OCI-LY1 (cell line): ENCODE data around the gene UBE2V1.
"Not testable (repeated sequence)": the region's sequence is repeated elsewhere in the genome, so short reads cannot be mapped to it uniquely, and the experiment has no call there.

ENCODE experiments used
- H2AFZ ChIP-seq: fragments of 200-600 bp; sonication (generic), shearing (Covaris generic); 2 replicates; pipeline ENCODE4 v1.6.0; 2014; ENCODE audit warnings: antibody characterized with exemption, mild to moderate bottlenecking, low read length
- H3F3A ChIP-seq: fragments of 200-600 bp; sonication (generic), shearing (Covaris generic); 2 replicates; pipeline ENCODE4 v1.6.0; 2014; ENCODE audit warnings: mild to moderate bottlenecking, antibody characterized with exemption, low read length, moderate library complexity; ENCODE audit not compliant: insufficient read depth
- H3K27ac ChIP-seq: fragments of 200-600 bp; sonication (generic); 2 replicates; pipeline ENCODE4 v1.5.1; 2014; ENCODE audit warnings: low read length, mixed run types, mild to moderate bottlenecking, low read depth; ENCODE audit not compliant: poor library complexity, severe bottlenecking
- H3K27me3 ChIP-seq: fragments of 200-600 bp; sonication (generic); 2 replicates; pipeline ENCODE4 v1.6.0; 2014; ENCODE audit warnings: antibody characterized with exemption, mild to moderate bottlenecking, low read length, moderate library complexity; ENCODE audit not compliant: insufficient read depth
- H3K36me3 ChIP-seq: fragments of 200-600 bp; sonication (generic); 2 replicates; pipeline ENCODE4 v1.6.1; 2014; ENCODE audit warnings: mild to moderate bottlenecking, antibody characterized with exemption, low read length, moderate library complexity, mixed read lengths; ENCODE audit not compliant: insufficient read depth
- H3K4me1 ChIP-seq: fragments of 200-600 bp; sonication (generic); 2 replicates; pipeline ENCODE4 v1.5.1; 2014; ENCODE audit warnings: mild to moderate bottlenecking, low read length, moderate library complexity; ENCODE audit not compliant: insufficient read depth, severe bottlenecking
- H3K4me2 ChIP-seq: fragments of 200-600 bp; sonication (generic), shearing (Covaris generic); 2 replicates; pipeline ENCODE4 v1.6.1; 2014; ENCODE audit warnings: low read length
- H3K4me3 ChIP-seq: fragments of 200-600 bp; sonication (generic); 2 replicates; pipeline ENCODE4 v1.5.1; 2014; ENCODE audit warnings: low read length, low read depth, mild to moderate bottlenecking, mixed read lengths; ENCODE audit not compliant: poor library complexity, severe bottlenecking
- H3K79me2 ChIP-seq: fragments of 200-600 bp; shearing (Covaris generic); 2 replicates; pipeline ENCODE4 v1.6.1; 2016; ENCODE audit warnings: mixed run types, low read length, mixed read lengths; ENCODE audit not compliant: insufficient read depth
- H3K9ac ChIP-seq: fragments of 200-600 bp; sonication (generic), shearing (Covaris generic); 2 replicates; pipeline ENCODE4 v1.6.1; 2014; ENCODE audit warnings: mild to moderate bottlenecking, low read length, mixed read lengths
- H3K9me2 ChIP-seq: fragments of 200-600 bp; sonication (generic), shearing (Covaris generic); 2 replicates; pipeline ENCODE4 v1.6.1; 2014; ENCODE audit warnings: low read depth, mild to moderate bottlenecking, low read length, mixed read lengths
- H3K9me3 ChIP-seq: fragments of 200-600 bp; shearing (Covaris generic); 2 replicates; pipeline ENCODE4 v1.6.1; 2014; ENCODE audit warnings: low read length, mixed read lengths
- H4K20me1 ChIP-seq: fragments of 200-600 bp; sonication (generic), shearing (Covaris generic); 2 replicates; pipeline ENCODE4 v1.6.0; 2016; ENCODE audit warnings: mild to moderate bottlenecking, low read length; ENCODE audit not compliant: insufficient read depth
- EZH2 ChIP-seq: fragments of 200-600 bp; sonication (generic), shearing (Covaris generic); IDR thresholded peaks from 2 replicates; pipeline ENCODE4 v1.8.0; 2017; ENCODE audit warnings: borderline replicate concordance, mixed run types, mild to moderate bottlenecking, antibody characterized with exemption, low read length, moderate library complexity, mixed read lengths
- TF ChIP-seq, protein P1 (sequence below): fragments of 200-600 bp; sonication (generic), shearing (Covaris generic); IDR thresholded peaks from 2 replicates; pipeline ENCODE4 v1.5.1; 2017; ENCODE audit warnings: mild to moderate bottlenecking, antibody characterized with exemption, low read length, moderate library complexity, mixed read lengths

UBE2V1 gene

DNA sequence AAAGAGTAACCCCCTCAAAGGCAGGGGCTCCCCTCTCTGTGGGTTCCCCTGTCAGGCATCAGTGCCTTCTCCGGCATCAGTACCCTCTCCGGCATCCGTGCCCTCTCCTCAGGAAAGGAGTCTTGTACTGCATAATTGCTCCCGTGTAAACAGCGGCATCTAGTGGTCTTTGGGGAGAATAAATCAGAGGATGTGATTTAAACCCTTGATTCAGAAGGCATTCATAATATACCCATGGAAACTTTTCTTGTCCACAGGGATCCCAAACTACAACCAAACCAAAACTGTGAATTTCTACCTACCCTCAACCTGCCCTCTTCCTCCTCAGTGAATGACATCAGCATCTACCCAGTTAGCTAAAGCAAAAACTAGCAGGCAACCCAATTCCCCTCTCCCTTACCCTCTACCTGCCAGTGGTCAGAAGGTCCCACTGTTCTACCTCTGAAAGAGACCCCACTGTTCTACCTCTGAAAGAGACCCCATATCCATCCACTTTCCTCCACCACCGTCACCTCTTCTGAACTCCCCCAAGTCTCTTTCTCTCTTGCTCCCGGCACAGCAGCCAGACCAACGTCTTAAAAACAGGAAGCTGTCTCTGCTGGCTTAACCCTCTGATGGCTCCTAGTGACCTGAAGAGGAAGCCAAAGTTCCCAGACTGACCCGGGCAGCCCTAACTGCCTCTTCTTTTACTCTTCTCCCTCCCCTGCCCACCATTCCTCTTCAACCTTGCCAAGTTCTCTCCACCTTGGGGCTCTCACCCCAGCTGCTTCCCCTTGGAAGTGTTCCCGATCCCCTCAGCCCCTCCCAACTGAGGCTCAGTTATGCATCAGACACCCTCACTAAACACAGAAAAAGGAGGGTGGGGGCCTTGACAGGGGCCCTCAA is 27.2 kb downstream of the UBE2V1 start:
- H3K4me2 ChIP-seq: peak overlapping the region; percentile 53
- H3K9ac ChIP-seq: no peak overlapping the region; the same call in 1 of the 2 replicates
- H2AFZ ChIP-seq: no peak overlapping the region
- peaks cover 21% of the 10 kb centered on the region for H3K36me3 ChIP-seq
- H4K20me1 ChIP-seq: no peaks in the 10 kb centered on the region
- peaks cover 27% of the 10 kb centered on the region for H3K4me1 ChIP-seq
- H3K27ac ChIP-seq: peak overlapping the region; percentile 44
- H3K9me3 ChIP-seq: no peaks in the 10 kb centered on the region
- H3F3A ChIP-seq: no peaks in the 10 kb centered on the region
- no peaks in the 10 kb centered on the region for H3K79me2 ChIP-seq
- peak overlapping the region; percentile 13 for H3K4me3 ChIP-seq
- no peak for TF ChIP-seq EZH2
- TF ChIP-seq, protein P1, sequence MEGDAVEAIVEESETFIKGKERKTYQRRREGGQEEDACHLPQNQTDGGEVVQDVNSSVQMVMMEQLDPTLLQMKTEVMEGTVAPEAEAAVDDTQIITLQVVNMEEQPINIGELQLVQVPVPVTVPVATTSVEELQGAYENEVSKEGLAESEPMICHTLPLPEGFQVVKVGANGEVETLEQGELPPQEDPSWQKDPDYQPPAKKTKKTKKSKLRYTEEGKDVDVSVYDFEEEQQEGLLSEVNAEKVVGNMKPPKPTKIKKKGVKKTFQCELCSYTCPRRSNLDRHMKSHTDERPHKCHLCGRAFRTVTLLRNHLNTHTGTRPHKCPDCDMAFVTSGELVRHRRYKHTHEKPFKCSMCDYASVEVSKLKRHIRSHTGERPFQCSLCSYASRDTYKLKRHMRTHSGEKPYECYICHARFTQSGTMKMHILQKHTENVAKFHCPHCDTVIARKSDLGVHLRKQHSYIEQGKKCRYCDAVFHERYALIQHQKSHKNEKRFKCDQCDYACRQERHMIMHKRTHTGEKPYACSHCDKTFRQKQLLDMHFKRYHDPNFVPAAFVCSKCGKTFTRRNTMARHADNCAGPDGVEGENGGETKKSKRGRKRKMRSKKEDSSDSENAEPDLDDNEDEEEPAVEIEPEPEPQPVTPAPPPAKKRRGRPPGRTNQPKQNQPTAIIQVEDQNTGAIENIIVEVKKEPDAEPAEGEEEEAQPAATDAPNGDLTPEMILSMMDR: peak; percentile 95
- no peaks in the 10 kb centered on the region for H3K27me3 ChIP-seq
- H3K9me2 ChIP-seq: no peaks in the 10 kb centered on the region

DNA sequence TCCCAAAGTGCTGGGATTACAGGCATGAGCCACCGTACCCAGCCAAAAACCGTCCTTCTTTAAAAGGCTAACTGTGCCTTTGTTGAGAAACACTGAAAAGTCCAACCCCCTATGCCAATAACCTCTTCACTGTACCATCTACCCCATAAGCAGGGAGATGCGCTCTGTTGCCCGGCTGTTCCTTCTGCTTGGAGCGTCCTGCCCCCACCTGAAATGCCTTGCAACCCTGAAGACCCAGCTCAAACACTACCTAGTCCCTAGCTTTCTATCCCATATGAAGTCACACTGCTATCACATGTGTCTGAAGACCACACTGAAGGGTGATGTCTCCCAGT is 27.8 kb downstream of the UBE2V1 start:
- no peak overlapping the region for H3K27ac ChIP-seq
- no peak overlapping the region for H3K4me3 ChIP-seq
- H3F3A ChIP-seq: no peaks in the 10 kb centered on the region

DNA sequence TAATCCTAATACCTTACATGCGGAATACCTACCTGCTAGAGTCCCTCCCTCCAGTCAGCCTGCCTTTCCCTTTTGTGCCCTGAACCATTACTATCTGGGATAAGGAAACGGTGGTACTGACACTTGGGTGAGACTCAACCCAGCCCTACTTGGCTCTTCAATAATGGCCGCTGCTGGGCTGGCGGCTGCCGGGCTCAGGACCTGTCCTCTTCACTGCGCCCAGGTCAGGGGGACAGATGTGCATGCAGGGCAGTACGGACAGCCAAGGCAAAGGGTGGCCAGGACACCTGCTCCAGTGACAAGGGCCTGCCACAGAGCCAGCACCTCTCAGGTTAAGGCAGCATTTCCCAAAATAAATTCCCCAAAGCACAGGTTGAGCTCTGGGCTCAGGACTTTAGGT is 29.9 kb downstream of the UBE2V1 start:
- Histone ChIP-seq H3K36me3 (peaks cover 11% of the 10 kb centered on the region), H3K4me1 (peaks cover 31% of the 10 kb centered on the region), H3K9me2 (no peaks in the 10 kb centered on the region), H3K79me2 (no peaks in the 10 kb centered on the region), H2AFZ (no peak overlapping the region), H3K27me3 (peaks cover 4% of the 10 kb centered on the region), H3K4me2 (no peak overlapping the region), H3K4me3 (no peak overlapping the region), H3K9ac (no peak overlapping the region), H3F3A (no peaks in the 10 kb centered on the region), H3K9me3 (no peaks in the 10 kb centered on the region), H3K27ac (no peak overlapping the region), H4K20me1 (no peaks in the 10 kb centered on the region)
- TF ChIP-seq, protein P1: no peak
- TF ChIP-seq EZH2: no peak

More for the DNA sequence above, 27.8 kb downstream of the UBE2V1 start:
- Histone ChIP-seq H4K20me1 (no peaks in the 10 kb centered on the region), H3K9me2 (no peaks in the 10 kb centered on the region), H3K9ac (no peak overlapping the region), H3K4me2 (no peak overlapping the region; the same call in 1 of the 2 replicates), H2AFZ (no peak overlapping the region), H3K9me3 (no peaks in the 10 kb centered on the region), H3K79me2 (no peaks in the 10 kb centered on the region), H3K36me3 (peaks cover 16% of the 10 kb centered on the region), H3K4me1 (peaks cover 27% of the 10 kb centered on the region), H3K27me3 (no peaks in the 10 kb centered on the region)
- no peak for TF ChIP-seq EZH2
- TF ChIP-seq, protein P1: no peak

DNA sequence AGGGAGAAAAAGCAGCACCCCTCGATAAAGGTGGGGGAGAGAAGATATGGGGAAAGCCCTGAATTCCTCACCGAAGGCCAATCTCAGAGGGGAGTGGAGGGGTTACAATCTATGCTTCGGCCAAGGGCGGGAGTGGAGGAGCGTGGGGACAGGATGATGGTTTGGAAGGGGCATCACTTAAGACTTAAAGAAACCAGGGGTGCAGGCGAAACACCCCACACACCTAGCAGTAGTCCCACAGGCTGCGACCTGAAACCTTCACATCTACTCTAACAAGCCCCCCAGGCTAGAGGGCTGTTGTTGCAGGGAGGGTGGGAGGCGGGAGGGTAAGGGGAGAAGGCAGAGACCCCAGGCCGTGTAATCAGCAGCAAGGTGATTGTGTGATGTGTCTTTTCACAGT is 30.9 kb downstream of the UBE2V1 start:
- H3K79me2 ChIP-seq, H3K4me3 ChIP-seq: not testable (repeated sequence)
- H3K4me1 ChIP-seq: peaks cover 23% of the 10 kb centered on the region

More for the DNA sequence above, 30.9 kb downstream of the UBE2V1 start:
- peaks cover 11% of the 10 kb centered on the region for H3K36me3 ChIP-seq
- H2AFZ ChIP-seq, H3F3A ChIP-seq, H3K4me2 ChIP-seq, H3K9ac ChIP-seq, H3K27ac ChIP-seq, H4K20me1 ChIP-seq, H3K27me3 ChIP-seq, H3K9me3 ChIP-seq, H3K9me2 ChIP-seq: not testable (repeated sequence)
